GM23338 (cell line): Measurements from ENCODE around the gene DPYD. TPM values are rescaled to one million over a fixed set of nuclear protein-coding genes. Genes with fewer than 3 reads are reported as not detected.

Experiments used
- ATAC-seq: fragments of 200-7000 bp; cut with Tn5 transposase; 3 replicates; pipeline ENCODE4 v1.9.1; 2020
- DNase-seq: peaks from one replicate; pipeline ENCODE4 v3.0.0-alpha.2; 2015; ENCODE audit warnings: low spot score
- H2AFZ ChIP-seq: fragments of 200-600 bp; sonication (generic); 2 replicates; pipeline ENCODE4 v1.8.0; 2016; ENCODE audit warnings: antibody characterized with exemption, mild to moderate bottlenecking, moderate library complexity
- H3F3A ChIP-seq: fragments of 200-600 bp; sonication (generic); replicated peaks from 2 replicates; pipeline ENCODE4 v1.8.0; 2017; ENCODE audit warnings: antibody characterized with exemption, mixed run types, low read depth
- H3K27ac ChIP-seq: fragments of 200-600 bp; sonication (generic); 2 replicates; pipeline ENCODE4 v1.6.1; 2016; ENCODE audit warnings: low read depth
- H3K27me3 ChIP-seq: fragments of 200-600 bp; sonication (generic); 2 replicates; pipeline ENCODE4 v1.8.0; 2016; ENCODE audit warnings: mild to moderate bottlenecking, mixed run types, moderate library complexity; ENCODE audit not compliant: insufficient read depth
- H3K36me3 ChIP-seq: fragments of 200-600 bp; sonication (generic); 2 replicates; pipeline ENCODE4 v1.8.0; 2016; ENCODE audit warnings: mild to moderate bottlenecking; ENCODE audit not compliant: insufficient read depth
- H3K4me1 ChIP-seq: fragments of 200-600 bp; sonication (generic); 2 replicates; pipeline ENCODE4 v1.8.0; 2016; ENCODE audit warnings: mild to moderate bottlenecking, moderate library complexity; ENCODE audit not compliant: insufficient read depth
- H3K4me2 ChIP-seq: fragments of 200-600 bp; sonication (generic); 2 replicates; pipeline ENCODE4 v1.7.1; 2017; ENCODE audit warnings: mixed run types
- H3K4me3 ChIP-seq: fragments of 200-600 bp; sonication (generic); 2 replicates; pipeline ENCODE4 v1.6.1; 2016; ENCODE audit warnings: mixed run types
- H3K79me2 ChIP-seq: fragments of 200-600 bp; sonication (generic); replicated peaks from 2 replicates; pipeline ENCODE4 v1.8.0; 2017; ENCODE audit warnings: mild to moderate bottlenecking; ENCODE audit not compliant: insufficient read depth
- H3K9me2 ChIP-seq: fragments of 200-600 bp; sonication (generic); 2 replicates; pipeline ENCODE4 v1.8.0; 2017; ENCODE audit not compliant: insufficient read depth
- H4K20me1 ChIP-seq: fragments of 200-600 bp; sonication (generic); replicated peaks from 2 replicates; pipeline ENCODE4 v1.8.0; 2017; ENCODE audit warnings: mild to moderate bottlenecking; ENCODE audit not compliant: insufficient read depth
- H3K27ac Mint-ChIP-seq: 2 replicates; pipeline ENCODE4 v1.8.0; 2020; ENCODE audit warnings: inconsistent platforms, mild to moderate bottlenecking, moderate library complexity, mixed read lengths
- H3K27me3 Mint-ChIP-seq: 3 replicates; pipeline ENCODE4 v1.8.0; 2022; ENCODE audit warnings: low read depth, mild to moderate bottlenecking, moderate library complexity, mixed read lengths, inconsistent platforms; ENCODE audit not compliant: insufficient read depth, poor library complexity
- H3K36me3 Mint-ChIP-seq: 3 replicates; pipeline ENCODE4 v1.8.0; 2021; ENCODE audit warnings: low read depth, mild to moderate bottlenecking, inconsistent platforms, moderate library complexity, mixed read lengths
- H3K4me1 Mint-ChIP-seq: 3 replicates; pipeline ENCODE4 v1.8.0; 2020; ENCODE audit warnings: mild to moderate bottlenecking, inconsistent platforms, mixed read lengths
- H3K4me3 Mint-ChIP-seq: 3 replicates; pipeline ENCODE4 v1.8.0; 2021; ENCODE audit warnings: moderate library complexity, mild to moderate bottlenecking, inconsistent platforms, mixed read lengths
- H3K9me3 Mint-ChIP-seq: 3 replicates; pipeline ENCODE4 v1.8.0; 2020; ENCODE audit warnings: moderate library complexity, mild to moderate bottlenecking, inconsistent platforms, mixed read lengths
- CREB1 ChIP-seq: fragments of 250-450 bp; sonication (Bioruptor Pico); IDR thresholded peaks from 2 replicates; pipeline ENCODE4 v1.5.0; 2020; ENCODE audit warnings: low read depth, mild to moderate bottlenecking, moderate library complexity
- EZH2phosphoT487 ChIP-seq: fragments of 200-600 bp; sonication (generic); IDR thresholded peaks from one replicate; pipeline ENCODE4 v1.8.1; 2018; ENCODE audit warnings: antibody characterized with exemption; ENCODE audit not compliant: unreplicated experiment
- NANOG ChIP-seq: IDR thresholded peaks from 2 replicates; pipeline ENCODE4 v1.6.1; 2016; ENCODE audit warnings: antibody characterized with exemption, borderline replicate concordance
- ZNF331 ChIP-seq: fragments of 250-450 bp; sonication (Bioruptor Pico); IDR thresholded peaks from 2 replicates; pipeline ENCODE4 v1.5.0; 2020; ENCODE audit warnings: low read depth, mild to moderate bottlenecking, moderate library complexity
- polyA plus RNA-seq: library from polyadenylated mRNA; unstranded; fragments of >200 nt; fragmentation: Nextera tagmentation; extraction: Ambion mirVana; gene quantifications from 2 replicates; pipeline ENCODE4 v1.2.1, GENCODE V29; 2016
- total RNA-seq: library from RNA; depleted of rRNA; stranded (reverse); fragments of >200 nt; shearing (Covaris generic); gene quantifications from 2 replicates; pipeline ENCODE4 v1.2.3, GENCODE V29; 2014
- TF ChIP-seq, protein P1 (sequence below): fragments of 250-450 bp; sonication (Bioruptor Pico); IDR thresholded peaks from 2 replicates; pipeline ENCODE4 v1.5.0; 2020; ENCODE audit warnings: mild to moderate bottlenecking, moderate library complexity
- TF ChIP-seq, protein P2 (sequence below): IDR thresholded peaks from 2 replicates; pipeline ENCODE4 v1.6.1; 2016; ENCODE audit warnings: antibody characterized with exemption

DPYD gene
- total and polyA plus RNA-seq, 2 experiments from 2014 or later = 0.50 to 1.6 TPM

DNA sequence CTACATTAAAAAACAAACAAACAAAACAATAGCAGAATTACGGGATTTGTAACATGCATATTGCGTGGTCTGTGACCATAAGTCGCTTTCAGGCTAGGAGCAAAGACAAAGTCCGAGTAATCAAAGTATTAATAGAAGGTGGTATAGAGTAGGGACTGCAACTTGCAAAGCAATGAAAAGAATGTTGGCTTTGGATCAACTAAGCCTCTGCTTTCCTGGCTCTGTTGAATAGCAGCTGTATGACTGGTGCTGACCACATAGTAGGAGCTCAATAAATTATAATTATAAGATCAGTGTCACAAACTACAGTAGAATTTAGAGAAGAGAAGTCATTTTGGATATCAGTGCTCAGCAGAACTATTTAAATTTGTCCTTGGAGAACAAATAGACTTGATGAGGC is 586.4 kb downstream of the DPYD start:
- no peak for ATAC-seq
- H3K27ac ChIP-seq = no peak overlapping the region

More for the DNA sequence above, 586.4 kb downstream of the DPYD start:
- TF ChIP-seq EZH2phosphoT487 (no peak), CREB1 (no peak), NANOG (no peak), ZNF331 (CRISPR knock-in tag) (no peak)
- TF ChIP-seq, protein P1, sequence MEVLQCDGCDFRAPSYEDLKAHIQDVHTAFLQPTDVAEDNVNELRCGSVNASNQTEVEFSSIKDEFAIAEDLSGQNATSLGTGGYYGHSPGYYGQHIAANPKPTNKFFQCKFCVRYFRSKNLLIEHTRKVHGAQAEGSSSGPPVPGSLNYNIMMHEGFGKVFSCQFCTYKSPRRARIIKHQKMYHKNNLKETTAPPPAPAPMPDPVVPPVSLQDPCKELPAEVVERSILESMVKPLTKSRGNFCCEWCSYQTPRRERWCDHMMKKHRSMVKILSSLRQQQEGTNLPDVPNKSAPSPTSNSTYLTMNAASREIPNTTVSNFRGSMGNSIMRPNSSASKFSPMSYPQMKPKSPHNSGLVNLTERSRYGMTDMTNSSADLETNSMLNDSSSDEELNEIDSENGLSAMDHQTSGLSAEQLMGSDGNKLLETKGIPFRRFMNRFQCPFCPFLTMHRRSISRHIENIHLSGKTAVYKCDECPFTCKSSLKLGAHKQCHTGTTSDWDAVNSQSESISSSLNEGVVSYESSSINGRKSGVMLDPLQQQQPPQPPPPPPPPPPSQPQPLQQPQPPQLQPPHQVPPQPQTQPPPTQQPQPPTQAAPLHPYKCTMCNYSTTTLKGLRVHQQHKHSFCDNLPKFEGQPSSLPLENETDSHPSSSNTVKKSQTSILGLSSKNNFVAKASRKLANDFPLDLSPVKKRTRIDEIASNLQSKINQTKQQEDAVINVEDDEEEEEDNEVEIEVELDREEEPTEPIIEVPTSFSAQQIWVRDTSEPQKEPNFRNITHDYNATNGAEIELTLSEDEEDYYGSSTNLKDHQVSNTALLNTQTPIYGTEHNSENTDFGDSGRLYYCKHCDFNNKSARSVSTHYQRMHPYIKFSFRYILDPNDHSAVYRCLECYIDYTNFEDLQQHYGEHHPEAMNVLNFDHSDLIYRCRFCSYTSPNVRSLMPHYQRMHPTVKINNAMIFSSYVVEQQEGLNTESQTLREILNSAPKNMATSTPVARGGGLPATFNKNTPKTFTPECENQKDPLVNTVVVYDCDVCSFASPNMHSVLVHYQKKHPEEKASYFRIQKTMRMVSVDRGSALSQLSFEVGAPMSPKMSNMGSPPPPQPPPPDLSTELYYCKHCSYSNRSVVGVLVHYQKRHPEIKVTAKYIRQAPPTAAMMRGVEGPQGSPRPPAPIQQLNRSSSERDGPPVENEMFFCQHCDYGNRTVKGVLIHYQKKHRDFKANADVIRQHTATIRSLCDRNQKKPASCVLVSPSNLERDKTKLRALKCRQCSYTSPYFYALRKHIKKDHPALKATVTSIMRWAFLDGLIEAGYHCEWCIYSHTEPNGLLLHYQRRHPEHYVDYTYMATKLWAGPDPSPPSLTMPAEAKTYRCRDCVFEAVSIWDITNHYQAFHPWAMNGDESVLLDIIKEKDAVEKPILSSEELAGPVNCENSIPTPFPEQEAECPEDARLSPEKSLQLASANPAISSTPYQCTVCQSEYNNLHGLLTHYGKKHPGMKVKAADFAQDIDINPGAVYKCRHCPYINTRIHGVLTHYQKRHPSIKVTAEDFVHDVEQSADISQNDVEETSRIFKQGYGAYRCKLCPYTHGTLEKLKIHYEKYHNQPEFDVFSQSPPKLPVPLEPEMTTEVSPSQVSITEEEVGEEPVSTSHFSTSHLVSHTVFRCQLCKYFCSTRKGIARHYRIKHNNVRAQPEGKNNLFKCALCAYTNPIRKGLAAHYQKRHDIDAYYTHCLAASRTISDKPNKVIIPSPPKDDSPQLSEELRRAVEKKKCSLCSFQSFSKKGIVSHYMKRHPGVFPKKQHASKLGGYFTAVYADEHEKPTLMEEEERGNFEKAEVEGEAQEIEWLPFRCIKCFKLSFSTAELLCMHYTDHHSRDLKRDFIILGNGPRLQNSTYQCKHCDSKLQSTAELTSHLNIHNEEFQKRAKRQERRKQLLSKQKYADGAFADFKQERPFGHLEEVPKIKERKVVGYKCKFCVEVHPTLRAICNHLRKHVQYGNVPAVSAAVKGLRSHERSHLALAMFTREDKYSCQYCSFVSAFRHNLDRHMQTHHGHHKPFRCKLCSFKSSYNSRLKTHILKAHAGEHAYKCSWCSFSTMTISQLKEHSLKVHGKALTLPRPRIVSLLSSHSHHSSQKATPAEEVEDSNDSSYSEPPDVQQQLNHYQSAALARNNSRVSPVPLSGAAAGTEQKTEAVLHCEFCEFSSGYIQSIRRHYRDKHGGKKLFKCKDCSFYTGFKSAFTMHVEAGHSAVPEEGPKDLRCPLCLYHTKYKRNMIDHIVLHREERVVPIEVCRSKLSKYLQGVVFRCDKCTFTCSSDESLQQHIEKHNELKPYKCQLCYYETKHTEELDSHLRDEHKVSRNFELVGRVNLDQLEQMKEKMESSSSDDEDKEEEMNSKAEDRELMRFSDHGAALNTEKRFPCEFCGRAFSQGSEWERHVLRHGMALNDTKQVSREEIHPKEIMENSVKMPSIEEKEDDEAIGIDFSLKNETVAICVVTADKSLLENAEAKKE (CRISPR knock-in tag) = no peak
- TF ChIP-seq, protein P2, sequence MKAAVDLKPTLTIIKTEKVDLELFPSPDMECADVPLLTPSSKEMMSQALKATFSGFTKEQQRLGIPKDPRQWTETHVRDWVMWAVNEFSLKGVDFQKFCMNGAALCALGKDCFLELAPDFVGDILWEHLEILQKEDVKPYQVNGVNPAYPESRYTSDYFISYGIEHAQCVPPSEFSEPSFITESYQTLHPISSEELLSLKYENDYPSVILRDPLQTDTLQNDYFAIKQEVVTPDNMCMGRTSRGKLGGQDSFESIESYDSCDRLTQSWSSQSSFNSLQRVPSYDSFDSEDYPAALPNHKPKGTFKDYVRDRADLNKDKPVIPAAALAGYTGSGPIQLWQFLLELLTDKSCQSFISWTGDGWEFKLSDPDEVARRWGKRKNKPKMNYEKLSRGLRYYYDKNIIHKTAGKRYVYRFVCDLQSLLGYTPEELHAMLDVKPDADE = no peak
- H3K36me3 ChIP-seq = no peaks in the 10 kb centered on the region
- H3K79me2 ChIP-seq = no peaks in the 10 kb centered on the region
- H3K9me2 ChIP-seq = no peaks in the 10 kb centered on the region
- H3F3A ChIP-seq = no peaks in the 10 kb centered on the region
- no peak for DNase-seq
- H3K4me3 ChIP-seq = no peak overlapping the region
- H3K4me1 ChIP-seq = no peaks in the 10 kb centered on the region
- H3K4me3 Mint-ChIP-seq = no peak overlapping the region
- H3K4me1 Mint-ChIP-seq = no peaks in the 10 kb centered on the region
- H3K36me3 Mint-ChIP-seq = no peaks in the 10 kb centered on the region
- no peak overlapping the region for H3K4me2 ChIP-seq
- H2AFZ ChIP-seq = peak overlapping the region; percentile 49; the same call in 1 of the 2 replicates
- no peaks in the 10 kb centered on the region for H3K9me3 Mint-ChIP-seq
- peaks cover 2% of the 10 kb centered on the region for H3K27me3 Mint-ChIP-seq
- H3K27me3 ChIP-seq = no peaks in the 10 kb centered on the region
- no peaks in the 10 kb centered on the region for H4K20me1 ChIP-seq
- H3K27ac Mint-ChIP-seq = no peak overlapping the region
